CD4-positive, CD25-positive, alpha-beta regulatory T cell (primary cell): ENCODE data around the gene ZNF423. TPM values are rescaled to one million over a fixed set of nuclear protein-coding genes. Genes with fewer than 3 reads are reported as not detected.

ENCODE experiments used
- ATAC-seq, 2 donors: fragments of 150-1000 bp; cut with Tn5 transposase; one replicate each; pipeline ENCODE4 v1.10.0; 2021; ENCODE audit warnings: low read depth in 2 of 2, moderate number of reproducible peaks in 2 of 2, moderate library complexity in 1 of 2
- DNase-seq, 3 donors: peaks; one replicate each; pipeline versions ENCODE4 v3.0.0 to v3.0.0-alpha.2; 2012 to 2022; ENCODE audit warnings: mixed read lengths in 1 of 3
- H3K27ac ChIP-seq: one replicate; pipeline ENCODE4 v1.7.0; 2013; ENCODE audit warnings: mild to moderate bottlenecking, low read length; ENCODE audit not compliant: insufficient read depth, poor library complexity, severe bottlenecking
- H3K27me3 ChIP-seq: one replicate; pipeline ENCODE4 v1.7.0; 2013; ENCODE audit warnings: low read length; ENCODE audit not compliant: control insufficient read depth, insufficient read depth
- H3K36me3 ChIP-seq: one replicate; pipeline ENCODE4 v1.7.0; 2013; ENCODE audit warnings: mild to moderate bottlenecking, low read length, moderate library complexity; ENCODE audit not compliant: control insufficient read depth, insufficient read depth
- H3K4me1 ChIP-seq: 2 replicates; pipeline ENCODE4 v1.7.0; 2013; ENCODE audit warnings: mild to moderate bottlenecking, low read length; ENCODE audit not compliant: insufficient read depth, control insufficient read depth, poor library complexity, severe bottlenecking
- H3K4me3 ChIP-seq: one replicate; pipeline ENCODE4 v1.7.0; 2013; ENCODE audit warnings: low read depth, mild to moderate bottlenecking, low read length, moderate library complexity
- H3K9me3 ChIP-seq, 2 experiments: 1 replicate in 1 of 2; 2 replicates in 1 of 2; pipeline ENCODE4 v1.7.0; 2013; ENCODE audit warnings: low read length in 2 of 2, mild to moderate bottlenecking in 1 of 2, moderate library complexity in 1 of 2; ENCODE audit not compliant: control insufficient read depth in 2 of 2
- H3K27ac Mint-ChIP-seq, 3 donors: one replicate each; pipeline ENCODE4 v1.8.0; 2020 to 2022; ENCODE audit warnings: mild to moderate bottlenecking in 3 of 3, mixed read lengths in 3 of 3, moderate library complexity in 2 of 3
- H3K27me3 Mint-ChIP-seq: one replicate; pipeline ENCODE4 v1.8.0; 2022; ENCODE audit warnings: mild to moderate bottlenecking, mixed read lengths
- H3K36me3 Mint-ChIP-seq: one replicate; pipeline ENCODE4 v1.8.0; 2020; ENCODE audit warnings: mixed read lengths
- H3K4me1 Mint-ChIP-seq, 4 donors: one replicate each; pipeline ENCODE4 v1.8.0; 2020 to 2022; ENCODE audit warnings: mixed read lengths in 4 of 4, mild to moderate bottlenecking in 1 of 4
- H3K4me3 Mint-ChIP-seq, 4 donors: one replicate each; pipeline ENCODE4 v1.8.0; 2020 to 2022; ENCODE audit warnings: mild to moderate bottlenecking in 4 of 4, mixed read lengths in 4 of 4, moderate library complexity in 3 of 4
- H3K9me3 Mint-ChIP-seq, 7 donors: one replicate each; pipeline ENCODE4 v1.8.0; 2020 to 2022; ENCODE audit warnings: mixed read lengths in 7 of 7, mild to moderate bottlenecking in 3 of 7, moderate library complexity in 2 of 7
- polyA plus RNA-seq, 4 donors: library from polyadenylated mRNA; unstranded; fragments of 300-500 nt; fragmentation: Illumina TruSeq; gene quantifications; one replicate each; pipeline ENCODE4 v1.2.3, GENCODE V29; 2021
- total RNA-seq: library from RNA; stranded (reverse); gene quantifications from one replicate; pipeline ENCODE4 v1.2.3, GENCODE V29; 2022

The ZNF423 gene
- total and polyA plus RNA-seq, 5 donors from 2014 or later, result 0.05 TPM; not detected in 4

- H3K4me1 Mint-ChIP-seq, result peaks cover 0 to 9% (median 2%) of the 10 kb centered on the region in 4 donors
- H3K27me3 ChIP-seq, result no peaks in the 10 kb centered on the region
- H3K27ac ChIP-seq, result no peak overlapping the region
- DNase-seq, result no peak
- H3K4me3 ChIP-seq, result no peak overlapping the region
- no peaks in the 10 kb centered on the region for H3K36me3 Mint-ChIP-seq
- H3K27me3 Mint-ChIP-seq, result no peaks in the 10 kb centered on the region
- no peaks in the 10 kb centered on the region for H3K4me1 ChIP-seq
- H3K9me3 Mint-ChIP-seq, result peaks cover 0 to 2% (median 0%) of the 10 kb centered on the region in 7 donors
- H3K27ac Mint-ChIP-seq, result no peak overlapping the region
- no peaks in the 10 kb centered on the region for H3K36me3 ChIP-seq
- no peaks in the 10 kb centered on the region for H3K9me3 ChIP-seq
- no peak for ATAC-seq
- no peak overlapping the region for H3K4me3 Mint-ChIP-seq
Observed at GRCh38 chr16:49502136-49502881, 353.6 kb downstream of the ZNF423 start.

GRCh38 chr16:49499869-49500610 lies 355.9 kb downstream of the ZNF423 start:
- no peak overlapping the region for H3K27ac ChIP-seq
- Mint-ChIP-seq H3K4me3 (no peak overlapping the region), H3K36me3 (no peaks in the 10 kb centered on the region), H3K4me1 (peaks cover 0 to 9% (median 2%) of the 10 kb centered on the region in 4 donors), H3K27ac (no peak overlapping the region), H3K27me3 (no peaks in the 10 kb centered on the region), H3K9me3 (peaks cover 0 to 2% (median 0%) of the 10 kb centered on the region in 7 donors)
- DNase-seq (no peak), ATAC-seq (no peak)
- no peaks in the 10 kb centered on the region for H3K36me3 ChIP-seq
- H3K9me3 ChIP-seq, result no peaks in the 10 kb centered on the region
- no peaks in the 10 kb centered on the region for H3K4me1 ChIP-seq
- no peak overlapping the region for H3K4me3 ChIP-seq
- H3K27me3 ChIP-seq, result no peaks in the 10 kb centered on the region

- ATAC-seq (no peak), DNase-seq (no peak)
- Histone ChIP-seq H3K4me3 (no peak overlapping the region), H3K9me3 (no peaks in the 10 kb centered on the region), H3K36me3 (no peaks in the 10 kb centered on the region), H3K27ac (no peak overlapping the region), H3K27me3 (no peaks in the 10 kb centered on the region), H3K4me1 (no peaks in the 10 kb centered on the region)
- H3K4me3 Mint-ChIP-seq, result no peak overlapping the region
- peaks cover 0 to 2% (median 0%) of the 10 kb centered on the region in 7 donors for H3K9me3 Mint-ChIP-seq
- H3K4me1 Mint-ChIP-seq, result peaks cover 0 to 9% (median 2%) of the 10 kb centered on the region in 4 donors
- no peak overlapping the region for H3K27ac Mint-ChIP-seq
- no peaks in the 10 kb centered on the region for H3K27me3 Mint-ChIP-seq
- no peaks in the 10 kb centered on the region for H3K36me3 Mint-ChIP-seq
Observed at GRCh38 chr16:49499414-49499785, 356.5 kb downstream of the ZNF423 start.

- Histone ChIP-seq H3K27ac (no peak overlapping the region), H3K9me3 (no peaks in the 10 kb centered on the region), H3K36me3 (no peaks in the 10 kb centered on the region), H3K4me1 (no peaks in the 10 kb centered on the region), H3K4me3 (no peak overlapping the region), H3K27me3 (no peaks in the 10 kb centered on the region)
- Mint-ChIP-seq H3K9me3 (peaks cover 0 to 2% (median 0%) of the 10 kb centered on the region in 7 donors), H3K27me3 (no peaks in the 10 kb centered on the region), H3K36me3 (no peaks in the 10 kb centered on the region), H3K4me1 (peaks cover 0 to 9% (median 2%) of the 10 kb centered on the region in 4 donors), H3K4me3 (no peak overlapping the region), H3K27ac (no peak overlapping the region)
- ATAC-seq (no peak), DNase-seq (no peak)
Observed at GRCh38 chr16:49498666-49499413, 357.1 kb downstream of the ZNF423 start.

GRCh38 chr16:49498264-49498663 lies 357.6 kb downstream of the ZNF423 start:
- peaks cover 0 to 6% (median 1%) of the 10 kb centered on the region in 4 donors for H3K4me1 Mint-ChIP-seq
- H3K27me3 Mint-ChIP-seq, result peaks cover 3% of the 10 kb centered on the region
- peaks cover 0 to 3% (median 0%) of the 10 kb centered on the region in 7 donors for H3K9me3 Mint-ChIP-seq
- H3K4me3 Mint-ChIP-seq, result no peak overlapping the region
- no peaks in the 10 kb centered on the region for H3K9me3 ChIP-seq
- no peaks in the 10 kb centered on the region for H3K4me1 ChIP-seq
- no peak overlapping the region for H3K4me3 ChIP-seq
- H3K27me3 ChIP-seq, result no peaks in the 10 kb centered on the region
- H3K36me3 Mint-ChIP-seq, result no peaks in the 10 kb centered on the region
- no peak for ATAC-seq
- DNase-seq, result no peak
- H3K27ac ChIP-seq, result no peak overlapping the region
- no peak overlapping the region for H3K27ac Mint-ChIP-seq
- no peaks in the 10 kb centered on the region for H3K36me3 ChIP-seq

- Mint-ChIP-seq H3K27me3 (peaks cover 5% of the 10 kb centered on the region), H3K9me3 (peaks cover 0 to 3% (median 0%) of the 10 kb centered on the region in 7 donors), H3K4me3 (no peak overlapping the region), H3K4me1 (no peaks in the 10 kb centered on the region), H3K36me3 (no peaks in the 10 kb centered on the region), H3K27ac (no peak overlapping the region)
- no peak overlapping the region for H3K4me3 ChIP-seq
- DNase-seq (no peak), ATAC-seq (no peak)
- no peaks in the 10 kb centered on the region for H3K27me3 ChIP-seq
- H3K27ac ChIP-seq, result no peak overlapping the region
- no peaks in the 10 kb centered on the region for H3K9me3 ChIP-seq
- H3K36me3 ChIP-seq, result no peaks in the 10 kb centered on the region
- H3K4me1 ChIP-seq, result peaks cover under 1% of the 10 kb centered on the region
Observed at GRCh38 chr16:49497466-49497865, 358.4 kb downstream of the ZNF423 start.

- peaks cover 4% of the 10 kb centered on the region for H3K4me1 ChIP-seq
- Mint-ChIP-seq H3K9me3 (peaks cover 0 to 3% (median 0%) of the 10 kb centered on the region in 7 donors), H3K27ac (no peak overlapping the region), H3K4me1 (no peaks in the 10 kb centered on the region), H3K4me3 (no peak overlapping the region), H3K36me3 (no peaks in the 10 kb centered on the region), H3K27me3 (peaks cover 5% of the 10 kb centered on the region)
- no peak overlapping the region for H3K4me3 ChIP-seq
- ATAC-seq, result no peak
- H3K9me3 ChIP-seq, result no peaks in the 10 kb centered on the region
- H3K27me3 ChIP-seq, result no peaks in the 10 kb centered on the region
- DNase-seq, result no peak
- no peak overlapping the region for H3K27ac ChIP-seq
- no peaks in the 10 kb centered on the region for H3K36me3 ChIP-seq
Observed at GRCh38 chr16:49496656-49497055, 359.3 kb downstream of the ZNF423 start.
